ENCODE measurements around the gene ARHGEF4.
"Not testable (repeated sequence)": the region's sequence is repeated elsewhere in the genome, so short reads cannot be mapped to it uniquely, and the experiment has no call there.

GRCh38 chr2:131068172-131068571 lies 231.5 kb downstream of the ARHGEF4 start:
- TF ChIP-seq, protein P1, sequence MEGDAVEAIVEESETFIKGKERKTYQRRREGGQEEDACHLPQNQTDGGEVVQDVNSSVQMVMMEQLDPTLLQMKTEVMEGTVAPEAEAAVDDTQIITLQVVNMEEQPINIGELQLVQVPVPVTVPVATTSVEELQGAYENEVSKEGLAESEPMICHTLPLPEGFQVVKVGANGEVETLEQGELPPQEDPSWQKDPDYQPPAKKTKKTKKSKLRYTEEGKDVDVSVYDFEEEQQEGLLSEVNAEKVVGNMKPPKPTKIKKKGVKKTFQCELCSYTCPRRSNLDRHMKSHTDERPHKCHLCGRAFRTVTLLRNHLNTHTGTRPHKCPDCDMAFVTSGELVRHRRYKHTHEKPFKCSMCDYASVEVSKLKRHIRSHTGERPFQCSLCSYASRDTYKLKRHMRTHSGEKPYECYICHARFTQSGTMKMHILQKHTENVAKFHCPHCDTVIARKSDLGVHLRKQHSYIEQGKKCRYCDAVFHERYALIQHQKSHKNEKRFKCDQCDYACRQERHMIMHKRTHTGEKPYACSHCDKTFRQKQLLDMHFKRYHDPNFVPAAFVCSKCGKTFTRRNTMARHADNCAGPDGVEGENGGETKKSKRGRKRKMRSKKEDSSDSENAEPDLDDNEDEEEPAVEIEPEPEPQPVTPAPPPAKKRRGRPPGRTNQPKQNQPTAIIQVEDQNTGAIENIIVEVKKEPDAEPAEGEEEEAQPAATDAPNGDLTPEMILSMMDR (conservative IDR thresholded peaks at IDR 0.05) = not testable (repeated sequence)
- TF ChIP-seq EZH2 (IDR thresholded peaks at IDR 0.05; ENCODE audit: low read depth) = not testable (repeated sequence)
